PC-3 (cell line): ENCODE results near the gene SH3PXD2B.

Experiments used
- CTCF ChIP-seq: fragments of 300-600 bp; sonication (generic); conservative IDR thresholded peaks from 2 replicates; pipeline ENCODE4 v1.5.1; 2017; ENCODE audit warnings: antibody characterized with exemption, low read depth, mild to moderate bottlenecking, low read length
- EZH2phosphoT487 ChIP-seq: fragments of 300-600 bp; sonication (generic); IDR thresholded peaks from 2 replicates; pipeline ENCODE4 v1.6.1; 2018; ENCODE audit warnings: mild to moderate bottlenecking, antibody characterized with exemption, low read length, borderline replicate concordance

GRCh38 chr5:172417983-172418630, 36.2 kb downstream of the SH3PXD2B start:
- TF ChIP-seq EZH2phosphoT487 (no peak), CTCF (no peak)
